Astrocyte (in vitro differentiated cells and primary cell): ENCODE data around the gene EMP3.

Experiments
- EZH2 ChIP-seq: IDR thresholded peaks from 2 replicates; pipeline ENCODE4 v1.6.1; 2012; ENCODE audit warnings: mild to moderate bottlenecking, low read length, inconsistent platforms; ENCODE audit not compliant: insufficient read depth
- TF ChIP-seq, protein P1 (sequence below): IDR thresholded peaks from 2 replicates; pipeline ENCODE4 v1.5.1; 2011; ENCODE audit warnings: low read depth, mild to moderate bottlenecking, inconsistent platforms, low read length, moderate library complexity; ENCODE audit not compliant: insufficient read depth

DNA sequence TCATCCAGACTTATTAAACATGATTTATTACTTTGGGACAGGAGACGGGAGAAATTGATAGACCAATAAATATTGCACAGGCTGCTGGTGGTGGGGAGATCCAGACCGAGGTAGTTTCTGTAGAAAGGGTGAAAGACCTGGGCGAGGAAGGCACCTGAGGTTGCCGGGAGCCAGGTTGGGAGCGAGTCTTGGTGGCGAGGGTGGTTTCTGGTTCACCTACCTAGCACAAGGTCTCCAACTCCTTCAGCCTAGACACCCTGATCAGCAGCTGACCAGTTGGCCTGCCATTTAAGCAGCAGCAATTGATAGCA is 7.0 kb downstream of the EMP3 start:
- TF ChIP-seq, protein P1, sequence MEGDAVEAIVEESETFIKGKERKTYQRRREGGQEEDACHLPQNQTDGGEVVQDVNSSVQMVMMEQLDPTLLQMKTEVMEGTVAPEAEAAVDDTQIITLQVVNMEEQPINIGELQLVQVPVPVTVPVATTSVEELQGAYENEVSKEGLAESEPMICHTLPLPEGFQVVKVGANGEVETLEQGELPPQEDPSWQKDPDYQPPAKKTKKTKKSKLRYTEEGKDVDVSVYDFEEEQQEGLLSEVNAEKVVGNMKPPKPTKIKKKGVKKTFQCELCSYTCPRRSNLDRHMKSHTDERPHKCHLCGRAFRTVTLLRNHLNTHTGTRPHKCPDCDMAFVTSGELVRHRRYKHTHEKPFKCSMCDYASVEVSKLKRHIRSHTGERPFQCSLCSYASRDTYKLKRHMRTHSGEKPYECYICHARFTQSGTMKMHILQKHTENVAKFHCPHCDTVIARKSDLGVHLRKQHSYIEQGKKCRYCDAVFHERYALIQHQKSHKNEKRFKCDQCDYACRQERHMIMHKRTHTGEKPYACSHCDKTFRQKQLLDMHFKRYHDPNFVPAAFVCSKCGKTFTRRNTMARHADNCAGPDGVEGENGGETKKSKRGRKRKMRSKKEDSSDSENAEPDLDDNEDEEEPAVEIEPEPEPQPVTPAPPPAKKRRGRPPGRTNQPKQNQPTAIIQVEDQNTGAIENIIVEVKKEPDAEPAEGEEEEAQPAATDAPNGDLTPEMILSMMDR, result no peak
- TF ChIP-seq EZH2, result no peak
